ENCODE measurements around the gene PPP6R2.

DNA sequence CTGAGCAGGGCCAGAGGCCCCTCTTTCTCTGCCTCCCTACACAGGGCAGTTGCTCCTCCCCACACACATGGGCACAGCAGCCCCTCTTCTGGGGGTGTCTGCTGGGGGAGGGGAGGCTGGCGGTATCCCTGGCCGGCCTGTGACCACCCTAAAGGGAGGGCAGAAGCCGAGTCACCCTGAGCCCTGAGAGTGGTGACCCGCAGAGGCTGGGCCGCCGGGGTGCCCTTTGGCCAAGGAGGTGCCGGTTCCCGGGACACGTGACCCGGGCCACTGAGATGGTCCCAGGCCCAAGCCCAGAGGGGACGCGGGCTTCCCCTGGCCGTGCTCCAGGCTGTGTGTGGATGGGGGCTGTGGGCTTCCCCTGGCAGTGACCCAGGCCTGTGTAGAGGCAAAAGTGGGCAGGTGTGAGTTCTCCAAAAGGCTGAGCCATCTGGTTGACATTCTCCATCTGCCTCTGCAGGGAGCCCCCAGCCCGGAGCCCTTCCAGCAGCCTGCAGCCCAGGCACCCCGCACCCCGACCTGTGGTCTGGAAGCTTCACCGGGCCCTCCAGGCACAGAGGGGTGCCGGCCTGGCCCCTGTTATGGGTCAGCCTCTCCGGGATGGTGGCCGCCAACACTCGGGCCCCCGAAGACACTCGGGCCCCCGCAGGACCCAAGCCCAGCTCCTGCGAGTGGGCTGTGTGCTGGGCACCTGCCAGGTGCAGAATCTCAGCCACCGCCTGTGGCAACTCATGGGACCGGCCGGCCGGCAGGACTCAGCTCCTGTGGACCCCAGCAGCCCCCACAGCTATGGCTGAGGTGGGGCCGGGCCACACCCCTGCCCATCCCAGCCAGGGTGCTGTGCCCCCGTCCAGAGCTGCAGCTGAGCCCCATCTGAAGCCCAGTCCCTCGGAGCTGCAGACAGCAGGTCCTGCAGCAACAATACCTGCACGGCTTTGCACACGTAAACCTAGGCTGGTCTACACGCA is 139.3 kb downstream of the PPP6R2 start:
- TF ChIP-seq POLR2A (IDR thresholded peaks at IDR 0.05), result no peak
- TF ChIP-seq, protein P1, sequence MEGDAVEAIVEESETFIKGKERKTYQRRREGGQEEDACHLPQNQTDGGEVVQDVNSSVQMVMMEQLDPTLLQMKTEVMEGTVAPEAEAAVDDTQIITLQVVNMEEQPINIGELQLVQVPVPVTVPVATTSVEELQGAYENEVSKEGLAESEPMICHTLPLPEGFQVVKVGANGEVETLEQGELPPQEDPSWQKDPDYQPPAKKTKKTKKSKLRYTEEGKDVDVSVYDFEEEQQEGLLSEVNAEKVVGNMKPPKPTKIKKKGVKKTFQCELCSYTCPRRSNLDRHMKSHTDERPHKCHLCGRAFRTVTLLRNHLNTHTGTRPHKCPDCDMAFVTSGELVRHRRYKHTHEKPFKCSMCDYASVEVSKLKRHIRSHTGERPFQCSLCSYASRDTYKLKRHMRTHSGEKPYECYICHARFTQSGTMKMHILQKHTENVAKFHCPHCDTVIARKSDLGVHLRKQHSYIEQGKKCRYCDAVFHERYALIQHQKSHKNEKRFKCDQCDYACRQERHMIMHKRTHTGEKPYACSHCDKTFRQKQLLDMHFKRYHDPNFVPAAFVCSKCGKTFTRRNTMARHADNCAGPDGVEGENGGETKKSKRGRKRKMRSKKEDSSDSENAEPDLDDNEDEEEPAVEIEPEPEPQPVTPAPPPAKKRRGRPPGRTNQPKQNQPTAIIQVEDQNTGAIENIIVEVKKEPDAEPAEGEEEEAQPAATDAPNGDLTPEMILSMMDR (IDR thresholded peaks at IDR 0.05 in 8 of 11, conservative IDR thresholded peaks at IDR 0.05 in 3 of 11), result no peak
- TF ChIP-seq POLR2AphosphoS5 (IDR thresholded peaks at IDR 0.05), result no peak

All from spleen (tissue), 7 donors.